ENCODE measurements around the gene HIPK1.
"Not testable (repeated sequence)": the region's sequence is repeated elsewhere in the genome, so short reads cannot be mapped to it uniquely, and the experiment has no call there.

Gene HIPK1

DNA sequence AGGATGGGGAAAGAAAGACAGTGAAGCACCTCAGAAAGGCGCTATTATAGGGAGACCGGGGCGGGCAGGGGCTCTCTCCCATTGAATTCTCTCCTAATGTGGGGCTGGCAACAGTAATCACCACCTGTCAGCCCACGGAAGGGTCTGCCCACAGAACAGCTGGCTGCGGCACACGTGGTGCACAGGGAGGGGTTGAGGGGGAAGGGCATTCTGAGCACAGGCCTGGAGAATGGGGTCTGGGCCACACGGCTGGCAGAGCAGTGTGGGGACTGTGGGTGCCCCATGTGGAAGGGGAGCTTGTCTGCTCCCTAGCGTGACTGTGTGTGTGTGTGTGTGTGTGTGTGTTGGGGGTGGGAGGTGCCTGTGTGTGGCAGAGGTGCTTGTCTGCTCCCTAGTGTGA, 54.3 kb downstream of the HIPK1 start:
- DNase-seq = no peak

DNA sequence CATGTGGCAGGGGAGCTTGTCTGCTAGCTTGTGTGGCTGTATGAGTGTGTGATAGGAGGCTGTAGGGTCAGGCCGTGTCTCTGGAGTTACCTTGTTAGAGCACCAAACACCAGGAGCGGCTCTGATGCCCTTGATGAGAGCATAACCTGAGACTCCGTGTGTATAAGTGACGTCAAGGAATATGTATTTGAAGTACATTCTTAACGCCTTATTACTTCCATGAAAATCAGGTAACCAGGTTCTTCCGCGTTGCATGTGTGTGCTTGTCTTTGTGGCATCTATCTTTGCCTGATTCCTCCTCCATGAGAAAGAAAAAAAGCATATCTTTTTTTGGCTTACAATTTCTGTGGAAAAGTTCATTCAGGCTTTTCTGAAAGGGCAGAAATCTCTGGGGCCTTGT, 54.7 kb downstream of the HIPK1 start:
- DNase-seq = no peak

DNA sequence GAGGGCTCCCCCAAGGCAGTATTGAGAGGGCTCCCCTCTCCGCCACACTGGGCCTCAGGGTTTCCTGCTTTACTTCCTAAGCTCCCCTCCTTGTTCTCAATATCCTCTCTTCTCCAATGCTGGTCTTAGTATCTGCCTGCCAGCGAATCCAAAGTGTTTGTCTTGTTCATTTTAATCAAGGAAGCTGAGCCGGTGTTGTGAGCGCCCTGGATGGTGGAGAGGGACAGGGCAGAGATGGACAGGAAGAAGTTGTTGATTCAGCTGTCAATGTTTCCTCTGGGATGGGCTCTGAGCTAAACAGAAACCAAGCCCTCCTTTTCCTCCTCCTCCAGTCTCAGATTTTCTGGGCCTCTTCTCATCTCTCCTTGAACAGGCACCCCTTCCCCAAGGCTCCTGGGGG, 55.6 kb downstream of the HIPK1 start:
- no peak for DNase-seq

DNA sequence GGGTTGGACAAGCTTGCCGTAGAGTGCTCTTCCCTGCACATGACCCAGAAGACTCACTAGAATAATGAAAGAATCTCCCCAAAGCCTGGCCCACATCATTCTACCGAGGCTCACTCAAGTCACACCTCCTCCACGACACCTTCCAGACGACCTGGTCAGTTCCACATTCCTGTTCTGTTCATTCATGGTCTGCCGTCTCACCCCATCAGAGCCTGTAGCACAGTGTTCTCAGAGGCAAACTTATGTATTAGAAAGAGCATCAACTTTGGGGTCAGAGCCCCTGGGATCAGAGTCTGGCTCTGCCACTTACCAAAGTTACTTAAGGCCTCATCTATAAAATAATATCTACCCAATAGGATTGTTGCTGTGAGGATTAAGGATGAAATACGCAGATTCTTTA, 57.7 kb downstream of the HIPK1 start:
- DNase-seq = no peak

DNA sequence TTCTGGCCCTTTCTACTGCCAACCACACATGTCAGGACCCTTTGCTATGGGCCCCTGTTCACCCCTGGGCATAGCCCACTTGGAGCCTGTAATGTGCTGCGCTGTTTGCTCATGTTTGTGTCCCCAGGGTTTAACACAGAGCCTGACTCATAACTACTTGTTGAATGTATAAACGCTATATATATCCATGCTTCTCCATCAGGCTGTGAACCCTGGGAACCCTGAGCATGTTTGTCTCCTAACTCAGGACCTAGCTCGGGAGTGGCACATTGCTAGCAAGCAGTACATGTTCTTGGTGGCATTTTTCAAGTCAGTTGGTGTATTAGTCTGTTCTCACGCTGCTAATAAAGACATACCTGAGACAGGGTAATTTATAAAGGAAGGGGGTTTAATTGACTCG, 58.1 kb downstream of the HIPK1 start:
- DNase-seq = no peak

DNA sequence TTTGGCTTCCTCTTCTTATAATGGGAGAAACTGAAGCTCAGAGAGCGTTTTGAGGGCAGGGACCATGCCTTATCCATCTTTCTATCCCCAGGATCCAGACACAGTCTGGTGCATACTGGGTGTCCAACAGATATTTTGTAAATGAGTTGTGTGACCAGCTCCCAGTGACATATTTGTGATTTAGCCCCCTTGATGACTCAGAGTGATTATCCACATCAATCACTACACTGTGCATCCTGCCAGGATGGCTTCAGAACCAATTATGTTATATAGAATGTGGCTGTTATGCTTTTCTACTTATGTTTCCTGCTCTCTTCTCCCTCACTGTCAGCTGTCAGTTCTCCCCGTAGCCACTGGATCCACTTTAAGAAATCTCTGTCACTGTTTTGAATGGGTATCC, 61.4 kb downstream of the HIPK1 start:
- DNase-seq = no peak

DNA sequence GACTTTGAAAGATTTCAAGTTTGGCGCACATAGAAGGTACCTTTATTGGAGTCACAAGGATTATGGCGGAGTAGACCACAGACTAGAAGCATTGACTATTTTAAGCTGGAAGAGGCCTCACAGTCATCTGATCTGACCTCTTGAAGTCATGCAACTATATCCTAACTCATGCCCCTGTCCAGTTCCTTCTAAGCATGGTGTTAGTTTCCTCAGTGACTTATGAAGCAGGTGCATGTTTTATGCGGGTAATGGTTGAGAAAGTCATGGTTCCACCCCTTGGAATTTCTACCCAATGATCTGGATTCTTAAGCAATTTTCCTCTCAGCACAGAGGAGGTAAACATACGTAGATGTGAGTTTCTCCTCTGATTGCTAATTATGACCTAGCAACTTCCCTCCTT, 61.8 kb downstream of the HIPK1 start:
- no peak for DNase-seq

DNA sequence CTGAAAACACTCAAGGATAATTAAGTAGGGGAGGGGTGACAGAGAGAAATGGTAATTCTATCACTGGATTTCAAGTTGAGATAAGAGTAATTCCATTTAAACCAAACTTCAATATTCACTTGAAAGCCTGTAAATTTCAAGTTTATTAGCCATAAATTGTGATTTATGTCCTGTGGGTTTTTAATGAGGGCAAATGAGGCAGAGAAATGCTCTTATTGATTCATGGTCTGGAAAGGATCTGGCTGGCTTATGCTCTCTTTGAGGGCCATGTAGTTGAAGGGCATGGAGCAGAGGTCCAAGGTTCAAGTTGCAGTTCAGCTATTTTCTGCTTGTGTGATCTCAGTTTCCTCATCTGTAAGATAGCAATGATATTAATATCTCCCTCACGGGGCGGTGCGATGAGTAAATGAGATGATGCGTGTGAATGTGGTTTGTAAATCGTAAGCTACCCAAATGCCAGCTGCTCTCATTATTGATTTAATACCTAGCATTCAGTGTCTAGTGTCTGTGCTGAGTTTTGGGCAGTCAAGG, 62.4 kb downstream of the HIPK1 start:
- DNase-seq = no peak

DNA sequence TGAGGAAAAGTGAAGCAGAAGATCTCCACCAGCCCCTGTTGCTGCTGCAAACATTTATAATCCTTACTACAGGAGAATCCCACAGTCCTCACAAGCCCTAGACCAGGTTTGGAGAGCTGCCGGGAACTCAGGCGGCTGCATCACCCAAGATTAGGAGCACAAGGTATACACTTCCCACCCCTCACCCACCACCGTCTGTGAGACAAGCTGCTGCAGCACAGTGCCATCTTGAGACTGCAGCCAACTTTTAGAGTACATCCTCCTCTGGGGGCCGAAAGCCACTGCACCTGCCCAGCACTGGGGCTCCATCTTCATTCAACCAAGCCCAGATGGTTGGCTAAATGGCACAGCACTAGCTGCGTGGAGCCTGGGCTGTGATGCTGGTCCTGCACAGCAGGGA, 63.9 kb downstream of the HIPK1 start:
- DNase-seq = no peak

DNA sequence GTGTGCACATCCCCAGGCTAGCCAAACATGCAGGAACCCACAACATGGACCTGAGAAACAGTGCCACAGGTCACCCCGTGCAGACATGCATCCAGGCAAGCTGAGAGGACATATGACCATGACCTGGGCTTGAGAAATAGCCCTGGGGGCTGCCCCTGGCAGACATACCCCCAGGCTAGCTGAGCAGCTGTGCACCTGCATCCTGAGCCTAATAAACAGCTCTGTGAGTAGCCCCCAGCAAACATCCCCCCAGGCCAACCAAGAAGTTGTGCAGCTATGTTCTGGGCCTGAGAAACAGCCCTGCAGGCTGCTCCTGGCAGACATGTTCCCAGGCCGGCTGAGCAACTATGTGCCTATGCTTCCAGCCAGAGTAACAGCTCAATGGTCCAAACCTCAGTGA, 64.6 kb downstream of the HIPK1 start:
- DNase-seq = no peak

DNA sequence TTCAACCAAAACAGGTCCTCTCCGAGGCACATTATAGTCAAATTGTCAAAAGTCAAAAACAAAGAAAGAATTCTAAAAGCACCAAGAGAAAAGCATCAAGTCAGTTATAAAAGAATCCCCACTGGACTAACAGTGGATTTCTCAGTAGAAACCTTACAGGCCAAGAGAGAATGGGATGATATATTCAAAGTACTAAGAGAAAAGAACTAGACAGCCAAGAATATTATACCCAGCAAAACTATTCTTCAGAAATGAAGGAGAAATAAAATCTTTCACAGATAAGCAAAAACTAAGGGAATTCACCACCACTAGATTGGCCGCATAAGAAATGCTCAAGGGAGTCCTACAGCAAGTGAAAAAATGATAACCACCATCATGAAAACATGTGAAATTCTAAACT, 66.3 kb downstream of the HIPK1 start:
- no peak for DNase-seq

DNA sequence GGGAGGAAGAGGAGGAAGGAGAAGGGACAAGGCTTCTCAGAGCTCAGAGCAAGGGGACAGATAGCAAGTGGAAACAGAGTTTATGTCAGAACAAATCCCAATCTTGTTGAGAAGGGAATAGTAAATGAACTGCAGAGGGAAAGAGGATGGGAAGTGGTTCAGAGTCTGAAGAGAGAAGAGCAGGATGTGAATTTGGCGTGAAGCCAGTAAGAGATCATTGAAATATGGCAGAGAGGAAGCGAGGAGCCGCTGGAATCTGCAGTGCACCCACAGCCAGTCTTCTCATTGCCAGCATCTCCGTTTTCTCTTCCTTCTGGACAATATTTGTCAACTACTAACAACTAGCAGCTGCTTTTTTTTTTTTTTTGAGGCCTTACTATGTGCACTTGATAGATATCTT, 69.2 kb downstream of the HIPK1 start:
- DNase-seq = no peak

DNA sequence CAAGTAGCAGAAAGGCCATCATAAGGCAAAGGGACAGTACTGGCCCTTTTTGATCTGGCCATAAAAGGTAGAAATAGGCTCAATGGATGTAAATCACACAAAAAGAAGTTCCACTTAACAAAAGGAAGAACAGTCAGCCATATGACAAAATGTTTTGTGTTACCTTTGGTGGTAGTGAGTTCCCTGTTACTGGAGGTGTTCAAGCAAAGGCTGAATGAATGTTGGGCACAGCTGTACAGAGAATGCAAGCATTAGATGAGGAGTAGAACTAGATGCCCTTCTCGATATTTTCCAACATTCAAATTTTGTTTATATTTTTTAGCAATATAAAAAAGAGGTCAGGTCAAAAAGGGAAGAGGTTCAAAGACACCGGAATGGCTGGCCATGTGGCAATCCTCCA, 70.1 kb downstream of the HIPK1 start:
- no peak for DNase-seq

DNA sequence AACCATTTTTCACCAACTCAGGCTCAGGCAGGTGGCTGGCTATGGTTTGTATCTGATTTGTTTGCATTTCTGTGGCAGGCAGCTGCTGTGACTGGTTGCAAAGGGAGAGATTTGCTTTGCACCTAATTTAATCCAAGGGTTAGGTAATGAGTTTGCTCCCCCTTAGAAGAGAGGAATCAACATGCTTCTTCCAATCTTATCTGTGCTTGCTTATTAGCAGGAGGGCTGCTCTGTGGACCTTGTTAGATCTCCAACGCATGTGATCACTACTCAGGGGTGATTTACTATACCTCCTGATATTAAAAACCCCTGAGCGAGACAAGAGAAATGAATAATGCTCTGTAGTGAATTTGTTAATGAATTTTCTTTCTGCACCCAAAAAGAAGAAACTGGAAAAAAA, 70.7 kb downstream of the HIPK1 start:
- no peak for DNase-seq

DNA sequence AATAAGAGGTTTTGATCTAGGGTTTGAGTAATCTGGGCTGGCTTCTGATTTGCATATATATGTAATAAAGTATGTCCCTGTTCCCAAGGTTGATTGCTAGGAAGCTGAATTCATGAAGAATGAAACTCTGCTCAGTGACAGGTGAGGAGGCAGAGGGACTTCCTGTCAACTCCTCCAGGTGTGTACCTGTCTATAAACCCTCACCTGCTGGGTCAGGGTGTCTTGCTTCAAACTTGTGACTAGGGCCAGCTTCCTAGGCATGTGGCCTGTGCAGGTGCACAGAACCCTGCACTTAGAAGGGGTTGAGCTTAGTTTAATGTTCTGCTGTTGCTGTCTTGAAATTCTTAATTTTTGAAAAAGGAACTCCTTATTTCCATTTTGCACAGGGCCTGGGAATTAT, 71.3 kb downstream of the HIPK1 start:
- DNase-seq = no peak

DNA sequence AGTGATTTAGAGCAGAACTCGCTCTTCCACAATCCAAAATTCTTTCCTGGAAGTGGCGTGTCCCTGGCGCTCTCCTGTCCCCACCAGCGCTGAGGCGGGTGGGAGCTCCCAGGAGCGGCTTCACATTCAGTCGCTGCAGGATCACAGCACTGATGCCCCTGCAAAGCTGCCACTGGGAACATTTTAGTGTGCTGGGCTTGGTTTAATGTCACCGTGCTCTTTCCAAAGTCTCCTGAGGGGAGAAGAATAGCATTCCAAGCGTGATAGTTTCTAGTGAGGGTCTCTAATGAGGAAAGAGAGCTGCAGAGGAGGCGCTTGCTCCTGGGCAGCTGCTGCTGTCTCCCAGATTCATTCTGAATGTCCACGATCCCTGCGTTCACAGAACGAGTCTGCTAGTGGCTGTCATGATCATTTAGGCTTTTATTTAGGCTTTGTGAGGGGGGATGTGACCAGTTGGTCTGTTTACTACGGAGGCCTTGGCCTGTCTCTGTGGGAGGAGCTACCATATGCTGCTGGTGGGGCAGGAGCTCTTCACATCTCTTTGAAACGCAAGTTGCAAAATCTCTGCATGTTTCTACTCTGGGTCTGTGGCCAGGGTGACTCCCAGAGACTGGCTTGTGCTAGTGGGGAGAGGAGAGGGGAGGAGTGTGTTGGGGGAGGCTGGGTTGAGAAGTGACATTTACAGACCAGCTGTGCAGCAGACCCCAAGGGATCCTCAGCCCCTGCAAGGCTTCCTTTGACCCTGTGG, 73.5 kb downstream of the HIPK1 start:
- no peak for DNase-seq

DNA sequence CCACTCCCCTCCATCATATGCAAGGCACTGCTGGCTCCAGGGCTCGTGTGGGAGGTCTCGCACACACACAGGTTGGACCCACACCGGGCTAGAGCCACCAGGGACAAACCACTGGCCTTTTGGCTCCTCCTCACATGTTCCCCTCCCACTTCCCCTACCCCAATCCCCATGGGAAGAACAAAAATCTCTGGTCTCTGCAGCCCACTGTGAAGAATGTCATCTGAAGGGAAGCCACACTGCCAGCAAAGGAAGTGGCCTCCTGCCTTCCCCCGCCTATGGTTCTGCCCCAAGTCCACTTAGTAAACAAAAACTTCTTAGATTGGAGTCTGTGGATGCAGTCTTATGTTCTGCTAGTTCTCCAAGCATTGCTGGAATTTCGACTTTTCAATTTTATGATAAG, 74.3 kb downstream of the HIPK1 start:
- no peak for DNase-seq

DNA sequence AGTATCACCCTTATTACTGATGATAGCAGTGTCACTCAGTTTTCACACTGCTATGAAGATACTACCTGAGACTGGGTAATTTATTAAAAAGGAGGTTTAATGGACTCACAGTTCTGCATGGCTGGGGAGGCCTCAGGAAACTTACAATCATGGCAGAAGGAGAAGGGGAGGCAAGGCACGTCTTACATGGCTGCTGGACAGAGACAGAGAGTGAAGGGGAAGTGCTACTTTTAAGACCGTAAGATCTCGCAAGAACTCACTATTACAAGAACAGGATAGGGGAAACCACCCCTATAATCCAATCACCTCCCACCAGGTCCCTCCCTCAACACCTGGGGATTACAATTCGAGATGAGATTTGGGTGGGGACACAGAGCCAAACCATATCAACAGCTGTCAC, 77.7 kb downstream of the HIPK1 start:
- DNase-seq = not testable (repeated sequence)

DNA sequence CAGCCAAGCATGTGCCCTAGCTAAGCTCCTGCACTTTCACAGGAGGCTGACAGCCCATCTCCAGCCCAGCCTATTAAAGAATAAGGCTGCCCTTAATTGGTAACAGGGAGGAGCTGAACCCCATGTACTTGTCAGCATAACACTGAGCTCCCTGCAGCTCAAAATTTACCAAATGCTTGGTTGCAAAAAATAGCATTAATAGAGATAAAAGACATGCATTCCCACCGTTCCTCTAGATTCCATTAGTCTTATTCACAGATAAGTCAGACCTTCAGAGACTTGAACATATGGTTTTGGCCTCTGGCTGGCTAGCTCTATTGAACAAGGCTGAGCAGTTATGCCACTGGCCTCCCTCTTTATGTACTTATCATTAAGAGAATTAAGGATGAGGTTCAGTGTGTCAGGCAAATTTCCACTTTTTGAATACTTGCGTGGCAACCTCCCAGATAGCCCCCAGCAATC, 79.4 kb downstream of the HIPK1 start:
- no peak for DNase-seq

DNA sequence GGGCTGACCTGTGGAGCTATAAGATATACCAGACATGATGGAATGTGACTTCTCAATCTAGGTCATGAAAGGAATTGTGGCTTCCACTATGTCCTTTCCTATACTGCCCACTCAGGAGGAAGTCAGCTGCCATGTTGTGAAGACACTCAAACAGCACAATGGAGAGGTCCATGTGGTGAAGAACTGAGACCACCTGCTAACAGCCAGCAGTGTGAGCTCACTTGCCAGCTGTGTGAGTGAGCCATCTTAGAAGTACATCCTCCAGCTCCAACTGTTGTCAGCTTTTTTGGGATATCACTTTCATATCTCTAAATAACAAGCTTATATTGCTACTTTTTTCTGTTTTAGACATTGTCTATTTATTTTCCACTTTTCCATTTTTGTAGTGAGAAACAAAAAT, 79.9 kb downstream of the HIPK1 start:
- DNase-seq = no peak

DNA sequence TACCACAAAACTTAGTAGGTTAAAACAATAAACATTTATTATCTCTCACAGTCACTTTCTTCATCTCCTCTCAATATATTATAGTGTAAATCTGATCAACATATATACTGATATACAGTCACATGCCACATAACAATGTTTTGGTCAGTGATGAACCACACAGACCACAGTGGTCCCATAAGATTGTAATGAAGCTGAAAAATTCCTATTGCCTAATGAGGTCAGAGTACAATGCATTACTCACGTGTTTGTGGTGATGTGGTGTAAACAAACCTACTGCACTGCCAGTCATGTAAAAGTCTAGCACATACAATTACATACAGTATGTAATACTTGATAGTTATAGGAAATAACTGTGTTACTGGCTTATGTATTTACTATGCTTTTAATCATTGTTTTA, 80.3 kb downstream of the HIPK1 start:
- DNase-seq = no peak

DNA sequence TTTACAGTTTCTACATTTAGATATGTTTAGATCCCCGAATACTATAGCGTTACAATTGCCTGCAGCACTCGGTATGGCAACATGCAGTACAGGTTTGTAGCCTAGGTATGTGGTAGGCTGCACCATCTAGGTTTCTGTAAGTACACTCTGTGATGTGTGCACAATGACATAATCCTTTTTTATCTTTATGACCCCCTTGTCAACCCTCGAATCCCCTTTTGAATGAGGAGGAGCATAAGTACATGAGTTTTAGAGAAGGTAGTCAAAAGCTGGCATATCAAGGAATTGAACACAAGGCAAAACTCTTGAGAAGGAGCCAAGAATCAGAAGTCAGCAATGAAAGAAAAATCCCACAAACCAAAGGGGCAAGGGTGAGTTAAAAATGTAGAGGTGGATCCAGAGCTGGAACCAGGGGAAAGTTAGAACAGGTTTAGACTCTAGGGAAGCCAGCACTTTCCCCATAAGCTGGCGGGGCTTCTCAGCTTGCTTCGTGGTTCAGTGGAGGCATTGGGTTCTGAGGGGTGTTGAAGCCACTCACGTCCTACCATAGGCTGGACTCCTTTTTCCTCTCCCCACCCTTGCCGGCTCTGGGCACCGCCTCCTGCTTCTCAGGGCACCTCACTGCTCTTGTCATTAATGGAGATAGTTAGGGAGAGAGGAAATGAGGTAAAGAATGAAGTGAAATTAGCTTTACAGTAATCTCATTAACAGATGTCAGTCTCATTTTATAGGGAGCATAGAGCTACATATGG, 81.5 kb downstream of the HIPK1 start:
- no peak for DNase-seq

DNA sequence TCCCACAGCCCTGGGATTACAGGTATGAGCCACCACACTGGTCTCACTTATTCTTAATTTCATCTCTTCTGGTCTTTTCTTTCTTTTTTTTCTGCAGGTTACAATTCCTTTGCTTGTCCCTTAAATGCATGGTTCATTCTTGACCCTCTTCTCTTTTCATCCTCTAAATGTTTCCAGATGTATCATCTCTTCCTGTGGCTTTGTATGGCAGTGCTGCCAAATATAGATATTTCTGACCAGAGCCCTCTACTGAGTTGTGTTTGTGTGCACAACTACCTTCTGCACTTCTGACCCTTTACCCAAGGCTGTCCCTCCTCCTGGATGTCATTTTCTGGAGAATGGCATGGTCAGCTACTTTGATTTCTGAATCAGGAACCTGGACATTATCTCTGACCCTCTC, 82.7 kb downstream of the HIPK1 start:
- DNase-seq = no peak

DNA sequence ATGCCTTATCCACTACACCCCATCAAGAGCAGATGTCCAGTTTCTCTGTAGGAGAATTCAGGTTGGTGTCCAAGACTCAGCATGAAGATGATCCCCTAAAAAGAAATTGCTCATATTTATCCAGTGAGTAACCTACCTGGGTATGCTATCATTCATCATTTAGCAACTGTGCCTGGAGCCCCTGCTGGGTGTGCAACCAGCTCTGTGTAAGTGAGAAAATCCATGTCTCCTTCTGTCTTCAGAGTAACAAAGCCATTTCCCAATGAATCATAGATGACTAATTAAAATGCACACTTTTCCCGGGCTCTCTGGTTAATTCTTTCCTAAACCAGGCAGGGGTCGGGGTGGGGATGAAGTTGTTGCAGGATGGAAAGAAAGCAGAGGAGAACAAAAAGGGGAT, 86.0 kb downstream of the HIPK1 start:
- DNase-seq = no peak

DNA sequence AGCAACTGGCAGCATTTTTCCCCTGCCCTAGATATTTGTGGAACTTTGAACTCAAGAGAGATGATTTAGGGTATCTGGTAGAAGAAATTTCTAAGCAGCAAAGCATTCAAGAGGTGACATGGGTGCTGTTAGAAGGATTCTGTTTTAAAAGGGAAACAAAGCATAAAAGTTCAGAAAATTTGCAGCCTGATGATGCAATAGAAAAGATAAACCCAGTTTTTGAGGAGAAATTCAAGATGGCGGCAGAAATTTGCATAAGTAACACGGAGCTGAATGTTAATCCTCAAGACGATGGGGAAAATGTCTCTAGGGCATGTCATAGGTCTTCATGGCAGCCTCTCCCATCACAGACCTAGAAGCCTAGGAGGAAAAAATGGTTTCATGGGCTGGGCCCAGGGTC, 90.6 kb downstream of the HIPK1 start:
- not testable (repeated sequence) for DNase-seq
